RWPE1 (cell line): ENCODE data around the gene RFX6.

Source experiments
- CTCF ChIA-PET: fragments of 350-600 bp; sonication (Branson Sonifier 250); formaldehyde crosslinking; extraction: SDS; loops from one replicate; lab custom pipeline; 2021; lab: Yijun Ruan, JAX
- POLR2A ChIA-PET: fragments of 400-600 bp; formaldehyde crosslinking; extraction: SDS; loops from one replicate; lab custom pipeline; 2020; ENCODE audit warnings: antibody characterized with exemption; ENCODE audit not compliant: low non-redundant PET; lab: Yijun Ruan, JAX
- DNase-seq: peaks from one replicate; pipeline ENCODE4 v3.0.0; 2012; ENCODE audit warnings: low spot score
- H3K27ac ChIP-seq: fragments of 450-650 bp; 2 replicates; pipeline ENCODE4 v1.5.1; 2017
- TF ChIP-seq, protein P1 (sequence below): fragments of 450-650 bp; conservative IDR thresholded peaks from 2 replicates; pipeline ENCODE4 v1.5.1; 2017; ENCODE audit warnings: low read depth, mild to moderate bottlenecking

The RFX6 gene

DNA sequence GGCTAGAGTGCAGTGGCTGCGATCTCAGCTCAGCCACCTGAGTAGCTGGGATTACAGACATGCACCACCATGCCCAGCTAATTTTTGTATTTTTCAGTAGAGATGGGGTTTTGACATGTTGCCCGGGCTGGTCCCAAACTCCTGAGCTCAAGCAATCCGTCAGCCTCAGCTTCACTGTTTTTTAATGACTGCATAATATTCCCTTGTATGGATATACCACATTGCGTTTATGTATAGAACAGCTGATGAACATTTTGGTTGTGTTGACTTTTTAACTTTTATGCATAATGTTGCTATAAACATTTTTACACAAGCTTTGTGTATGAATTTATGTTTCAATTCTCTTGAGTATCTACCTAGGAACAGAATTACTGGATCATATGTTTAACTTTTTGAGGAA, 4.3 kb upstream of the RFX6 start:
- TF ChIP-seq, protein P1, sequence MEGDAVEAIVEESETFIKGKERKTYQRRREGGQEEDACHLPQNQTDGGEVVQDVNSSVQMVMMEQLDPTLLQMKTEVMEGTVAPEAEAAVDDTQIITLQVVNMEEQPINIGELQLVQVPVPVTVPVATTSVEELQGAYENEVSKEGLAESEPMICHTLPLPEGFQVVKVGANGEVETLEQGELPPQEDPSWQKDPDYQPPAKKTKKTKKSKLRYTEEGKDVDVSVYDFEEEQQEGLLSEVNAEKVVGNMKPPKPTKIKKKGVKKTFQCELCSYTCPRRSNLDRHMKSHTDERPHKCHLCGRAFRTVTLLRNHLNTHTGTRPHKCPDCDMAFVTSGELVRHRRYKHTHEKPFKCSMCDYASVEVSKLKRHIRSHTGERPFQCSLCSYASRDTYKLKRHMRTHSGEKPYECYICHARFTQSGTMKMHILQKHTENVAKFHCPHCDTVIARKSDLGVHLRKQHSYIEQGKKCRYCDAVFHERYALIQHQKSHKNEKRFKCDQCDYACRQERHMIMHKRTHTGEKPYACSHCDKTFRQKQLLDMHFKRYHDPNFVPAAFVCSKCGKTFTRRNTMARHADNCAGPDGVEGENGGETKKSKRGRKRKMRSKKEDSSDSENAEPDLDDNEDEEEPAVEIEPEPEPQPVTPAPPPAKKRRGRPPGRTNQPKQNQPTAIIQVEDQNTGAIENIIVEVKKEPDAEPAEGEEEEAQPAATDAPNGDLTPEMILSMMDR, result no peak

DNA sequence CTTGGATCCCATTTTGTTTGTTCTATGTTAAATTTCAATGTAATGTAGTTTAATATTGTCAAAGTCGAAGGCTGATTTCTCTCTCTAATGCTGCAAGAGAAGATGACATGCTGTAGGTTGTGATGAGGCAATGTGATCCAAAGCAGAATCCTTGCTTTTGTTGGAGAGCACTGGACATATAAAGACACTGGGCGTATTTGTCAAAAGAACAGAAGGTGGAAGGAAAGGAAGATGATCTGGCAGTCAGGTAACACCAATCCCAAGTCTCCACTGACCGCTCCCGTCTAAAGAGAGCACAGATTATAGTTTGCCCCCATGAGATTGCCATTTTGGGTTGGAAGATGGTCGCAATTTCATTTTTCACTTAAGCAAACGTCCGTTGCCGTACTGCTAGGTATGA, 935 bp upstream of the RFX6 start:
- no peak overlapping the region for H3K27ac ChIP-seq
- CTCF ChIA-PET, result interaction anchor here (0.6 kb wide), 1 partner anchor 1537 kb away, joined by 3 read pairs; no protein-coding TSS in a partner anchor
- no peak for DNase-seq
- TF ChIP-seq, protein P1, result no peak
- POLR2A ChIA-PET, result no interaction called here

More for the DNA sequence above, 4.3 kb upstream of the RFX6 start:
- no peak overlapping the region for H3K27ac ChIP-seq
- CTCF ChIA-PET, result no interaction called here
- DNase-seq, result no peak
- POLR2A ChIA-PET, result no interaction called here

DNA sequence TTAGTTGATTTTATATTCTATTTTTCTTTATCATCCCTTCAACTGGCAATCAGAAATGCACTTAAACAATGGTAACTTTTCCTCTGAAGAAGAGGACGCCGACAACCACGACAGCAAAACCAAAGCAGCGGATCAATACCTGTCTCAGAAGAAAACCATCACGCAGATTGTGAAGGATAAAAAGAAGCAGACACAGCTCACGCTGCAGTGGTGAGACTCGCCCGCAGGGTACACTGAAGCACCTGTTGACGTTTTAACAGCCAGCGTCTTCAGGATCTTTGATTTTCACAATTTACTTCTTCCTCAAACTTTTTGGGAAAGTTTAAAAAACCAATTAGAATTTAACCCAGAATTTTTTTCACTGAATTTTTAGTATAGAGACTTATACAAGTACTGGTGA, 701 bp downstream of the RFX6 start:
- POLR2A ChIA-PET, result no interaction called here
- TF ChIP-seq, protein P1, result no peak
- no peak overlapping the region for H3K27ac ChIP-seq
- DNase-seq, result no peak
- CTCF ChIA-PET, result interaction anchor here (0.5 to 1.1 kb wide), 2 partner anchors 19 to 61 kb away, joined by 3 to 5 read pairs; no protein-coding TSS in a partner anchor

DNA sequence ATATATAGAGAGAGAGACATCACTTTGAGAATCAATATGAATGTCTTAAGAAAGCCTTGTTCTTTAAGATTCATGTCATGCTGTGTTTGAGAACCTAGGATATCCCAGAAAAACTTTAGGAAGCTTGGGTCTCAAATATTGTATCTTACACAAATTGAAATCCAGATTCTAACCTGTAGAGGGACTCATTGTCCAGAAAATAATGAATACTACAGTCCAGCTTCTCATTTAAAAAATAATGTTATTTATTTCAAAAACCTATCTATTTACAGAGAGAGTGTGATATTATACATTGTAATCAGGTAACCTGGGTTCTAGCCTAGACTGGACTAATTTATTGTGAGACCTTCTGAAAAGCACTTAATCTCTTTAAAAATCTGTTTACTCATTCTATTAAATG, 4.2 kb downstream of the RFX6 start:
- CTCF ChIA-PET, result interaction anchor here (0.5 to 1.4 kb wide), 6 partner anchors 31 to 560 kb away, joined by 3 to 8 read pairs (median 4); no protein-coding TSS in a partner anchor
- TF ChIP-seq, protein P1, result no peak
- H3K27ac ChIP-seq, result no peak overlapping the region
- POLR2A ChIA-PET, result no interaction called here
- no peak for DNase-seq

DNA sequence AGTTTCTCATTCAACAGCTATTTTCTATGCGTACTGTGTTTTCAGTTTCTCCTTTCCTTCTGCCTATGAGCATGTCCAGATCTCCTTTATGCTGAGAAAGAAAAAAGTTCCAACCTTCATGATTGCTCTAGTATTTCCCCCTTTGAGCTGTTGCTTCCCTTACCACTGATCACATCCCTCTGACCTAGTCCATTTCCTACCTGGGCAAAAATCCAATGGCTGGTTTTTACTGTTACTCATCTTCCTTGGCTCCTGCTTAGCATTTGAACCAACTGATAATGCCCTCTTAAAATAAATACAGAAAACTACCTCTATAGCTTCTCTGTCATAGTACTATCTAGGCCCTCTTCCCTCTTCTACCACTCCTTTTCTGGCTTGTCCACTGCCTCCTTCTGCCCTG, 6.0 kb downstream of the RFX6 start:
- POLR2A ChIA-PET, result no interaction called here
- no peak overlapping the region for H3K27ac ChIP-seq
- CTCF ChIA-PET, result no interaction called here
- DNase-seq, result no peak
- TF ChIP-seq, protein P1, result no peak

DNA sequence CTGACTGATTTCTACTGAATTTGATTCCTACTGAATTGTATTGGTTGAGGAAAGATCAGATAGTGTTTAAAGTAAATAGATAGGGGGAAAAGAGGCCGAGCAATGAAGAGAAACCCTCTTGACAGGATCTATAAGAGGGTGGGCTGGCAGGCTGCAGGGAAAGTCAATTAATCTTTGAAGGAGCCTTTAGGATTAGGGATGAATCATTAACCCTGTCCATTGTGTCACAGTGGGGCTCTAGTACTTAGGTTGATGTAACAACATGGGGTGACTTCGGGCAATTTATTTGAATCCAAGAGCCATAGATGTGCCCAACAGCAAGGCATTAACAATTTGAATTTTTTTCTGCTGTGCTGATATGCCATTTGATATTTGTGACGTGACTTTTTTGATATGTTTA, 7.5 kb downstream of the RFX6 start:
- TF ChIP-seq, protein P1, result no peak
- no peak for DNase-seq
- ChIA-PET POLR2A (no interaction called here), CTCF (interaction anchor here (0.6 kb wide), 1 partner anchor 106 kb away, joined by 3 read pairs; no protein-coding TSS in a partner anchor)
- H3K27ac ChIP-seq, result no peak overlapping the region
